Loucy (cell line): ENCODE results near the gene ZDHHC11.

Experiments
- CTCF ChIP-seq: fragments of 200-600 bp; sonication (generic); conservative IDR thresholded peaks from 2 replicates; pipeline ENCODE4 v1.5.1; 2014; ENCODE audit warnings: mild to moderate bottlenecking, antibody characterized with exemption, low read length
- EZH2phosphoT487 ChIP-seq: fragments of 200-600 bp; IDR thresholded peaks from 2 replicates; pipeline ENCODE4 v1.6.1; 2018; ENCODE audit warnings: antibody characterized with exemption, mild to moderate bottlenecking, moderate library complexity, borderline replicate concordance

GRCh38 chr5:859798-860296 is 9.1 kb upstream of the ZDHHC11 start:
- TF ChIP-seq CTCF: no peak
- TF ChIP-seq EZH2phosphoT487: no peak
